ENCODE measurements around the gene IKZF2.
"Not testable (repeated sequence)": the region's sequence is repeated elsewhere in the genome, so short reads cannot be mapped to it uniquely, and the experiment has no call there.

Gene IKZF2

DNA sequence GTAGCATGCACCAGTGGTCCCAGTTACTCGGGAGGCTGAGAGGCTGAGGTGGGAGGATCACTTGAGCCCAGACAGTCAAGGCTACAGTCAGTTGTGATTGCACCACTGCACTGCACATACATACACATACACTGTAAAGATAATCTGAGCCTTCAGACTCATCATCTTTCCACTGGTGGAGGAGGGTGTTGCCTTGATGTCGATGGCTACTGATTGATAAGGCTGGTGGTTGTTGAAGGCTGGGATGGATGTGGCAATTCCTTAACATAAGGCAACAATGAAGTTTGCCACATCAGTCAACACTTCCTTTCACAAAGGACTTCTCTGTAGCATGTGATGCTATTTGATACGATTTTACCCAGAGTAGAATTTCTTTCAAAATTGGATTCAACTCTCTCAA lies 118.8 kb downstream of the IKZF2 start:
- DNase-seq: no peak

DNA sequence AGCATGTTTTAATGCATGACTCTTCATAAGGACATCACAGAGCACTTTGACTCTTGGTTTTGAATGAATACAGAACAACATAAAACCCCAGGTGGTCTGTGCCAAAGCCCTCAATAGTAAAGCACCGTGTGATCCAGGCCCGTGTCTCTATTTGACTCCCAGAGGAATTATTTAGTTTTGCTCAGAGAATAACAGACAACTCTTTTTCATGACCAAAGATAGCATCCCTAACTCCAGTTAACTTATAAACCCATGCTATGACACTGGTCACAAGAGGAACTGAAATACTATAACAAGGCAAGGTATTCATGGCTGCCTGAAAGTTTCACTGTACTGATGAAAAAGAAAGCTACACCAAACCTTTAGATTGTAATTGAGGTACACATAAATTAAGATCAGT lies 128.4 kb downstream of the IKZF2 start:
- no peak for DNase-seq

DNA sequence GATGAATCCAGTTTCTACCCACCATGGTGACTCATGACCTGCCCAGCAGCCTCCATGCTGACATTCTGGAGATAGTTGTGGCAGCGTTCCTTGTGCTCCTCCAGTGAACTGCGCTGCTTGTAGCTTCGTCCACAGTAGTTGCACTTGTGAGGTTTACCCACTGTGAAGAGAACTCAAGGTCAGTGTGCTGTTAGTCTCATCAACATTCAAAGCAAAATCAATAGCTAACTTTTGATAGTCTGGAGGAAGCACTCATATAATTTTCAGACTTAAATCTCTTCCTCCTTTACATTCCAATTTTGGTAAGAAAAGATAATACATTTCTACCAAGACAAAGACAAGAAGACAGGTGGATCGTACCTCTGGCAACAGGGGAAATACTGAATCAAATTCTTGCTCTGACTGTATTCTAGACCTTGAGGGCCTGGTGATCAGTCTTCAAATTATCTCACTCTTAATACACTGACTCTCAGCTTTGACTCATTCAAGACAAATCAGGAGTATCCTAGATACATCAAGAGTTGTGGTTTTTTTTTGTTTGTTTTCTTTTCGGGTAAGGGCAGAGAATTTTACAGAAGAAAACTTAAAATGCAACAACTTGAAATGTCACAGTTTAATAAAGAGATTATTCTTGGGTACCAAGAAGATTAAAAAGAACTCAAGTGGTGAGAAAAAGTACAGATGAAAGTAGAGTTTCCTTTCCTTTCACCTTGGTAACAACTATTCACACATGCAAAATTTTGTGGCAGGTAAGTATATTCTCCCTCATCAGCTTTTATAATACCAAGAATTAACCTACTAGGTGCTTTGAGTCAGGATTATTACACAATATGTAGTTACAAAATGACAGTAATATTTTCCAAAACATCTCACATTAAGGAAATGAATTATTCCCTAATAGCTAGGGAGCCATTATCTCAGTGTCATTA lies 129.2 kb downstream of the IKZF2 start:
- no peak for DNase-seq

DNA sequence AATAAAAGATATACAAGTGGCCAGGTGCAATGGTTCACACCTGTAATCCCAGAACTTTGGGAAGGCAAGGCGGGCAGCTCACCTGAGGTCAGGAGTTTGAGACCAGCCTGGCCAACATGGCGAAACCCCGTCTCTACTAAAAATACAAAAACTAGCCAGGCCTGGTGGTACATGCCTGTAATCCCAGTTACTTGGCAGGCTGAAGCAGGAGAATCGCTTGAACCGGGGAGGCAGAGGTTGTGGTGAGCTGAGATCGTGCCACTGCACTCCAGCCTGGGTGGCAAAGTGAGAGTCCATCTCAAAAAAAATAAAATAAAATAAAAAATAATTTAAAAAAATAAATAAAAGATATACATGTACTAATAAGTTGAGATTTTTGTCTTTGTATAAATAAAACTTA lies 130.5 kb downstream of the IKZF2 start:
- DNase-seq: not testable (repeated sequence)

DNA sequence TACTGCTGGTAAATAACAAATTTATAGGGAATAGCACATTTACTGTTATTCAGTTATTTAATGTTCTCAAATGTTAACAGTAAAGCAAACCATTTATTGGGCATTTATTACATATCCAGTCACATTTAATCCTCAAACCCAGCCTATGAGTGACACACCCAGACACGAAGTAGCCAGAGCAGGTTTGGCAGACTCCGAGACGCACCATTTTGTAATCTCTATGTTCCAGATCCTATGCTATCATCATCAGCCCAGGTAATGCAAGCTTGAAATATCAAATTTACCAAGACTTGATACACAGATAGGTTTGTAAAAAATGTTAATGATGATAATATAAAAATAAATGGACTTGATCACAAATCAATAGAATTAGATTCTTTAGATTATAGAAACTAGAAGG lies 131.1 kb downstream of the IKZF2 start:
- no peak for DNase-seq

DNA sequence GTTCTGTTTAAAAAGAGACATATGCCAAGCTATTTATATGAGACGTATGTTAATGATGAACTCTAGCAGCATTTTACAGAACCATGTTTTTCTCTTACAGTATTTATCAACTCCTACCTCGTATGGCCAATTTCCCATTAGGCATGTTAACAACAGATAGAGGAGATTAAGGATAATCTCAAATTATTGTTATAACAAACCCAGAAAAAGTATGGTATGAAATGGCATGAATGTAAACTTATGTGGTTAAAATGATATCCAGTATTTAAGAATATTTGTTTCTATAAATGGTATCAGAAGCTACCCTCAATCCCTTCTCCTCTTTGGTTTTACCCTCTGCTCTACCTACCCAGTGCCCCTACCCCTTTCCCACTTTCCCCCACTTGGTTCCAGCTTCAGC lies 132.0 kb downstream of the IKZF2 start:
- no peak for DNase-seq

DNA sequence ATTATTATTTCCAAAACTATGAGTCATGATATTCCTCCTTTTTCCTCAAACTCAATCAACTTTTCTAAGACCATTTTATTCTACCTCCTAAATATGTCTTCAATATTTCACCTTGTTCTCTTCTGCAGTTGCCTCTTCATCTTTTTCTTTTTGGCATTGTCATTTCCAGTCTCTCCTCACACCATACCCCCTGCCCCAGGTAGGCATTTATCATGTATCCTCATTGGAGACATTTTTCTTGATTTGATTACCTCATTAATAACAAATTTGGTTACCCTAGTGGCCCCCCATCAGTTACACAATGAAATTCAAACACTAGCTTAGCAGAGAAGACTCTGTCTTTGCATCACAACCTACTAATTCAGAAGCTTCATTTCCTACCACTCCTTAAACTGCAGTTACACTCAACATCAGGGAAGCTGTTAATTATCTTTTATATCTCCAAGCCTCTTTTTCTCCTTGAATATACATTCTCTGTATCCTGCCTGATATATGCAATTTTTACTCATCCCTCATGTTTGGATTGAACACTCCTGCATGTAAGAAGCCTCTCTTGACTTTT lies 133.0 kb downstream of the IKZF2 start:
- DNase-seq: no peak

DNA sequence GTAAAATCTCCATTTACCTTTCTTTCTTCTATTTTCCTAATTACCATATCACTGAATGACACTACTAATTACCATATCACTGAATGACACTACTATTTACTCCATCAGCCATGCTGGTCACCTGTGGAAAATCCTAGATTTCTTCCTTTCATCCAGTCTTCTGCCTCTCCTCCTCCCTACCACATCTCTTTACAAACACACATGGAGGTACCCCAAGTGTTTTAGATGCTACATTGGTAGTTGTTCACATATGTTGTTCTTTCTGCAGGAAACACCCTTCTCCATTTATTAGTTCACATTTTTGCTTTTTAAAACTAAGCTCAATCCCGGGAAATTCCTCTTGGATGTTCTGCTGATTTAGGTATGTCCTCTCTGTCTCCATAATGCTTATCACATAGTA lies 134.0 kb downstream of the IKZF2 start:
- DNase-seq: no peak

DNA sequence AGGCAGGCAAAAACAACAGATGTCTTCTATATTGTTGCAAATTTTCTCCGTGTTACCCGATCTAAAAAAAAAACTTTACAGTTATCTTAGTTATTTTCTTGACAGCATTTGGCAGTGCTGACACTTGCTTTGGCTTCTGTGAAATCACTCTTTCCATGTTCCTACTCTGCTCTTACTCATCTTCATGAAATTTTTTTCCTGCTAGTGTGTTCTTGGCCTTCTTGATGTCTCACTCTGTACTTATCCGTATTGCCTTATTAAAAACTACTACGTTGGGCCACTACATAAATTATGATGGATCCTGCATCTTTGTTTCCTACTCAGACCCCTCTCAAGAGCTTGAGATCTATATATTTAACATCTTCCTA lies 134.4 kb downstream of the IKZF2 start:
- no peak for DNase-seq

DNA sequence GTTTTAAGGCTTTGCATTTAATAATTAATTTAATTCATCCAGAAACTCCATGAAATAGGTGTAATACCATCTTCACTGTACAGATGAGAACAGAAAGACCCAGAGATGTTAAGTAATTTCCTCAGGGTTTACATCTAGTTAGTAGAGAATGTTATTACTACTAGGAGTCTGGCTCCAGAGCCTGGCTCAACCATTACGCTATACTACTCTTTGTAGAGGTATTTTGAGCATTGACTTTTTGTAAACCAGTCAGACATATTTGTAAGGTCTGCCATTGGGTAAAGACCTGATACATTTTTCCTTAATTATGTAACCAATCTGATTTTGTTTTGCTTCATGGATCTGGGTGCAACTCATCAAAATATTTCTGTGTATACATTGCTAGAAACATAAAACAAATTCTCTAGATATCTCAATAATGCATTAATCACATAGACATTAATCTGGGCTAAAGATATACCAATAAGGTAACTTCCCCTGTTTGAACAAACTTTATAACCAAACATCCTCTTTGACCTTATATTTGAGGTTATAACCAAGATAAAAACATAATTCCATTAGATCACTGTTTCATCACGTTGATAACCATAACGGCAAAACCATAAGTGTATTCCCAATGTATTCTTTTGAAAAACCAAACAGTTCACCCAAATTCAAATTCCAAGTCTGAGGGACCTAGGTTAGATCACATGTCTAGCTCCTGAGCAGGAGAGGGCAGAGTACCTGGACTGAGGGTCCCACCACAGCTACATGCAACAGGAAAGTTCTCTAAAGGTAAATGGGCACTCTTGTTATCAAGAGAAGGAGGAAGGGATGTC lies 135.0 kb downstream of the IKZF2 start:
- DNase-seq: no peak

DNA sequence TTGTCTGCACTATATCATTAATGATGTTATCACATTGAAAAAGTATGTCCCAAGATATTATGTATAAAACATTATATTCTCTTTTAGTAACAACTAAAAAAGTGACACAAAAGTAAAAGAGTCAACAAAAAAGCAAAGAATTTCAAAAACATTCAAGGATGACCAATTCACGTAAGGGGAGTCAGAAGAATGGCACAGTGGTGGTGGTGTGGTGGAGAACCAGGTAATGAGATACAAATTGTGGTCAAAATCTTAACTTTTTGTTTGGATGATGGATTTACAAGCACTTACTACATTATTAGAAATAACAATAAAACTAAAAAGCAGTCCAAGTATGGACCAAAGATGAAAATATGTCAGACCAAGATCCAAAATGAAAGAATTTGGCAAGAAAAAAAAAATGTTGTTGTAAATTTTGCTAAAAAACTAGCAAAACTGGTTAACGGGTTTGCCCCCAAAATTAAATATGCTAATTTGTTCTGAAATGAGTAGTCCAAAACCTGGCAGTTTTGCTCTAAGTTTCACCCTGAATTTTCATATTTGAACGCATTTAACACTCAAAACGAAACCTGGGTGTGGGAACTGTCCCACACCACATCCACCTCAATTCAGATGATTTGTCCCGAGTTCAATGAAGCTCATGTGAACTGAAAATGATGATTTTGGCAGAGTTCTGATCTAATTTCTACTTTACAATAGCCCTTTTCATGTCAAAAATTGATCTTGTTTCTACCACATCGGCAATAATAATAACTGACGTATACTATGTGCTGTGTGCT lies 135.8 kb downstream of the IKZF2 start:
- no peak for DNase-seq

DNA sequence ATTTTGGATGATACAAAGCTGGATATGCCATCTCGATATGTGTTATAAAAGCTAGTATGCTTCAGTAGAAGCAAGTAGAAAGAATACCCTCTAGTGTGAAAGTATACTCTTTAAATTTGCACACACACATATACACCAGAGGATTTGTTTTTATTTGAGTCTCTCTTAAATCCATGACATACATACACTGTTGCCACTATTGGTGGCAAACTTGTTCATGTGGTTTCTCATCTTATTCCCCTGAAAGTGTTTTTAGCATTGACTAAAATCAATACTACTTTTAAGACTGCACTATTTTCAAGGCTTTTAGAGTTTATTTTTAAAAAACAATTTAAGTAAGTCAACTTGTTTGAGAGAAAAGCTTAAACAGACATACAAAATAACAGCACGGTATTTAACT lies 137.4 kb downstream of the IKZF2 start:
- no peak for DNase-seq

DNA sequence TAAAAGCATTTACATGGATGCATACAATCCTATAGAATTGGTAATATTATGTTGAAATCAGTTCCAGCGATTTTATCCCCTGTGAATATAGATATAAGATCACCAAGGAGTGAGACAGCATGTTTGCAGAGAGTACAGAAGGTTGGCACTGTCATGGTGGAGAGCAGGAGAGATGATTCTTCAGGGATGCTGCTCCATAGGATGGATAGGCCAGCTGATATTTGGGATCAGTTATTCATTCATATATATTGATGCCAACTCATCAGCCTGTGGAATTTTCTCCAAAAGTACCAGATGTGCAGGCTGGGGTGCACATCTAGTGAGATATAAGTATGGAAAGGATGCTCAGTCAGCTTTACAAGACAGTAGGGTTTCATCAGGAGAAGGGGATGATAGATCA lies 139.9 kb downstream of the IKZF2 start:
- no peak for DNase-seq

DNA sequence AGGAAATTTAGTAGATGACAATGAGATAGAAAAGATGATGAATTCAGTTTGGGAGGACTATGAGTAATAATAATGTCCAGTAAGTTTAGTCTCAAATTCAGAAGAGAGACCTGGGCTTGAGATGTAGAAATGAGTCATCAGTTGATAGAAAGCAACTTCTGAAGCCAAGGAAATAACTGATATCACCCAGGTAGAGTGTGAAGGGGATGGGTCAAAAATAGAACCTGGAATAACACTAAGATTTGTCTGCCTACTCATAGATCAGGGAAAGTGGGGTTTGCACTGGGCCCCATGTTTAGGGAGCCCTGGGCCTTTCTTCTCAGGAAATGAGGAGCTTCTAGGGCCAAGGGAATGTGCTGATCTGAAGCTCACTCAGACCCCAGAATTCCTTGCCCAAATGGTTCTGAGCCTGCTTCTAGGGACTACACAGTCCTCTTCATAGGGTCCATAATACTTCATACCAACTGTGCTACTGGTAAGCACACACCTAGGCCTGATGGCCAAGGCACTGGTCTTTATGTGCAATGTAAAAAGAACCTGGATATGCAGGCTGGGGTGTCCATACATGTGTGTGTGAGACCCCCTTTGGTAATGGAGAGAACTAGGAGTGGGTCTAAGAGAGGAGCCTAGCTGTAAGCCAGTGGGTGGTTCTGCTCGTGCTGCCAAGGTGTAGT lies 141.2 kb downstream of the IKZF2 start:
- no peak for DNase-seq

DNA sequence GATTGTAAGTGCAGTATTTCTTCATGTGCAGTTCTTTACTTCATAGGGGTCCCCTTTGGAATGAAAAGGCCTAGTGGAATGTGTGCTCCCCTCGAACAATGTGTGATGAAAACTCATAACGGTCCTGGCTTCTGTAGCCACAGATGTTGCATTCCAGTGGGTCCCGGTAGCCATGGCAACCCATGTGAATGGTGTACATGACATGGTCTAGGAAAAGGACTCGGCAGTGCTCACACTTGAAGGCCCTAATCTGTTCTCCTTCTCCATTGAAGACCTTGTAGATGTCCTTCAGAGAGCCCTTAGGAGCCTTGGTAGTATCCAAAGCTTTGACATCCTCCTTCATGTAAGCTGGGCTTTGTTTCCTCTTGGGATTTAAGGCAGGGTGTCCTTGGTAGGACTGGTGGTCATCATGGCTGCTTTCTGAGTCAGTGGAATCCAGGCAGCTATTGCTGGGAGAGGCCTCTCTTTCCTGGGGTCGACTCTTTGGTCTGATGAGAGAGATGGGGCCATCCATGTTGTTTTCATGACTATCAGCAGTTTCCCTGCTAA lies 144.0 kb downstream of the IKZF2 start:
- no peak for DNase-seq

DNA sequence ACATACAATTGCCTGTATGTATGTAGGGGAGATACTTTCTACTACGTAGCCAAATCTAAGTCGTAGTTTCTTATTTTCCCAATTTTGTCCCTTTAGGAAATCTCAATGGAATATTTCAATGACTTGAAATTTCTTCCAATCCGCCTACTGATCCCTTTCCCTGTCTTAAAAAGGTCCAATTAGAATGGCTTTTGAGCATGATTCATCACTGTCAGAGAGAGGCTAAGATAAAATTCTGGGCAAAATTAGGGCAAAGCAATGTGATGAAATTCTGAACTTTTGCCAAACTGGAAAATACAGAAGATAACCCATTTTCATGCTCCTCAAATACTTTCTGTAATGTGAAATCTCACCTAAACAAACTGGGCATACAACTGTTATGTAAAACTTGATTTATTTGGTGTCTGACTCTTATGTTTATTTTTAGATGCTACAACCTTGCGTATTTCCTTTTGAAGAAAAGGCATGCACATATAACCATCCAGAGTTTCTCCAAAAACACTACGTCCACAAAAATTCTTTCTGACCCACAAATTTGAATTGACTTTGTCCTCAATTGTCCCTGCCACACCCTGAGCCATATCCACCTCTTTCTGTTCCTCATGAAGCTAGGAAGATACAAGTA lies 147.1 kb downstream of the IKZF2 start:
- DNase-seq: no peak

DNA sequence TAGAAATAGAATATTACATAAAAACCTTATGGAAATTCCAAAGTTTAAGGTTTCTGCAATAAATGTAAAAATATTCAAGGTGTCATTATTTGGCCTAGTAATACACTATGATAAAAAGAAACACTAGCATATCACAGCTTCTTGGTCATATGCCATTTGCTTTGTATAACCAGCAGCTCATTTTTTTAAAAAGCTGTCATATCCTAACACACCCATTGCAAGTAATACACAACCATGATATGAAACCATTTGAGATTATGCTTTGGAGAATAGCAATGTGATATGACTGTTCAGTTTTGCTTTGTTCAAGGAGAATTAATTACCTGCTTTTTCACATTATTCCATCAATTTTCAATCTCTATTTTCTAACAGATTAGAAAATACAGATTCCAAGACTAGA lies 149.0 kb downstream of the IKZF2 start:
- DNase-seq: no peak

DNA sequence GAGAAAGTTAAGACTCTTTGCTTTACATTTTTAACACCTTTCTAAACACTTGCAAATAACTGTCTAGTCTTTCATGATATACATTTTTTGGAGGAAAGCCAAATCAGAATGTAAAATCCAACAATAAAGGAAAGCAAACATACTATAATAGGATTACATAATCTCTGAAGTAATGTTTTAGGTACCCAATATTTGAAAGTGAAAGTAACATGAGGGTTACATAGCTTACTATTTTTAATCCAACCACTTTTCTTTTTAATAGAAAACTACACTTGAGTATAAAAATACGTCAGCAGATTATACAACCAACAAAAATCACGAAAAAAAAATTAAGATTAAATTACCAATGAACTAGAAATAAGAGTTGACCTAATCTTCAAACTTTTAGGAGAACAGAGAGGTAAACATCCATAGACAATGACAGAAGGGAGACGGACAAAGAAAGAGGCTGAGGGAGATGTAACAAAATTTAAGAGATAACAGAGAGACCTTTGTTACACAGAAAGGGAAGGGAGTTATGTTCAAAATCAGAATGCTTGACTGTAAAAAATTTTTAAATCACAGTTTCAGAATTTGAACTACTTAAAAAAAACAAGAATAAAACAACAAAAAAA lies 150.0 kb downstream of the IKZF2 start:
- DNase-seq: no peak

DNA sequence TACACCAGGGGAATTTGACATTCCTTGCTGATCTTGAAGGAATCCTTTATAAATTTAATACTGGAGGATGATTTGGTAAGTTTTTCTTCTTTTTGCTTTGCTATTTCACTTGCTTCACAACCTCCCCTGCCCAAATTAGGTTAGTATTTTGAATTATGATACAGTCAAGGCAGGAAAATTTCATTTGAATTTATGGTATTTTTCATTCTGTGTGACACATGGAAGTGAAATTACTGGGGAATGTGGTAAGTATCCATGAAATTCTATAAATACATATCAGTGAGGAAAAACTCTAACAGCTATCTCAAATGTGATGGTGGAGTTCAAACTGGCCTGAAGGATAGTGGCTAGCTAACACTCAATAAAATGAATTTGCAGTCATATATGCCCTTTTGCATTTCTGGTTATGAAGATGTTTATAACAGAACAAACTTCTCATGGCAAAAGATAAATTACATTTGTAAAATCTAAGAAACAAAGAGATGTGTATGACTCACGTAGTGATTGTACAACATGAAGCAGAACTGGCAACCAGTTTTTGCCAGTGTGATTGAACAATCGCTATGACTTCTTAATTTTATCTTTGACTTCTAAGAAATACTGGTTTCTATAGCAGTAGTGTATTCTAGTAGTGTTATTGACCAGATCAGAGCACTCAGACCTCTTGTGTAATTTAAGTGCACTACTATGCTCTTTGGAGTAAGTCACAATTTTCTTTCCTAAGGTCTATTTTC lies 152.6 kb downstream of the IKZF2 start:
- DNase-seq: no peak

DNA sequence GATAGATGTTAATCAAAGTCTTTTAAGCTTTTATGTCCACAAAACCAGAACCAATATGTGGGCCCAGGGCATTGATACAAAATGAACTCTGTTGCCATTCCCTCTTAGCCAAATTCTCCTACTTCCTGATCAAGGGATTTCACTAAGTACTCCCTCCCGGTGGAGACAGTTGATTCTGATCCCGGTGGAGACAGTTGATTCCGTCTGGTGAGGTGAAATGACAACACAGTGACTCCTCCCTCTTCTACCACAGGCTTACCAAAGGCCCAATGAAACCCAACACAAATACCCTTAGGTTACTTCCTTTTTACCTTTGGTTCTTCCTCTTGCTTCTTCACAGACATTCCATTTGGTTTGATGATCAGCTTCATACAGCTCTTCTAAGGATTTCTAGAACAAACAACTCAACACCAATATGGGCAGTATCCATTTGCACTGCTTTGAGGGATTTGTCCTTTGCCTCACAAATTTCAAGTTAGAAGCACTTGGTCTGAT lies 153.8 kb downstream of the IKZF2 start:
- no peak for DNase-seq
